Effector CD8-positive, alpha-beta T cell (primary cell): ENCODE results near the gene CDC37L1.
"Not testable (repeated sequence)": the region's sequence is repeated elsewhere in the genome, so short reads cannot be mapped to it uniquely, and the experiment has no call there.

Experiments used
- DNase-seq: peaks from one replicate; lab custom pipeline; 2025; lab: John Stamatoyannopoulos, UW
- total RNA-seq, 4 experiments: gene quantifications; one replicate each; lab custom pipeline; 2026; lab: John Stamatoyannopoulos, UW

Gene CDC37L1
- 25.3 to 31.2 (median 29.0) reads per million in 4 experiments for total RNA-seq

DNA sequence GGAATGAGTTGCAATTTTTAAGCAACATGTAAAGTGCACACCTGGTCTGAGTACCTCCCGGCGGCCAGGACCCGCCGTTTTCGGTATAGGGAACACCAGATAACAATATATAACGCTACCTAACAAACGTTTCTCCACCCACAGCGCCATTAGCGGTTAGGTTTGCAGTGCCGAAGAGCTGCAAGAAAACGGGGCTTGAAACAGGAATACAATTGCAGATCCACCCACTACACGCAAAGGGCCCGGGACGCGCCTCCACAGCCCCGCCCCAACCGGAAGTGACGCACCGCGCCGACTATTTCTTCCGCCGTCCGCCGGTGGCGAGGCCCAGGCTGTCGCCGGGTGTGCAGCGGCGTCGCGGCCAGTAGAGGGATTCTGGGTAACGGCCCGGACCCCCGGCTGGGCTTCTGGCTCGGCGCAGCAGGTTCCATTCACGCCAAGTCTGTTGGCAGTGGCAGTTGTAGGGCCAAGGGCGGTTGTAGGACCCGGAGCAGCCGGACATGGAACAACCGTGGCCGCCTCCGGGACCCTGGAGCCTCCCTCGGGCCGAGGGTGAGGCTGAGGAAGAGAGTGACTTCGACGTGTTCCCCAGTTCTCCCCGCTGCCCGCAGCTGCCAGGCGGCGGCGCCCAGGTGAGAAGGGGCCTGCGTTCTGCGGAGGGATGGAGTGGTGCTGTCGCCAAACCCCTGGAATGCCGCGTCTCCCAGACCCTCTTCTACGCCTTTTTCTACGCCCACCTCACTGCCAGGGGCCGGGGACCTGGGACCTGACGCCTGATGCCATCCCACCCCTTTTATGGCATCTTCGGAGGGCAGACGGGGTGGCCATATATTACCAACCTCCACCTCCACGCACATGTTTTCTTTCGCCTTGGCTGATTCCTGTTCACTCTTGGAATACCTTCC is at the start of gene CDC37L1:
CDC37L1 (plus strand) TSS at position 302 of the 905 bp plus-strand sequence; CDS start at position 501, 199 bp downstream.
- DNase-seq: peak; percentile 97

- DNase-seq: no peak
Measured at GRCh38 chr9:4630836-4631235, 48.5 kb upstream of the CDC37L1 start.

- no peak for DNase-seq
Measured at GRCh38 chr9:4638968-4639367, 40.4 kb upstream of the CDC37L1 start.

- DNase-seq: no peak
Measured at GRCh38 chr9:4639420-4639819, 39.9 kb upstream of the CDC37L1 start.

DNA sequence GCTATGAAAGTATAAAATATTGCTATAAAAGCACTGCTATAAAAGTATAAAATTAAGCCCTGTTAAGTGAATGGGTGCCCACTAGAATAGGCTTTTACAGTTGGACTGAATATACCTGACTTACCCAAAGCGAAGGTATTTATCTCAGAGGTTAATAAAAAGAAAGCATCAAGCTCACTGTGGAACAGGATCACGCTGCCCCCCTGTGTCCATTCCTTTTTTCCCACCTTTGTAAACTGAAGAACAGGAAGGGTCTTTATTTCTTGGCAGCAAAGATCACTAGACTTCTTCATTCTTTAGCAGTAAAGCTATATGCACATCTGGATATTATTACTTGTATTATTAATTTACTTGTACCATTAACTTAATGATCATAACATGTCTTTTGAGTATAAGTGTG is 39.3 kb upstream of the CDC37L1 start:
- DNase-seq: peak; percentile 17

DNA sequence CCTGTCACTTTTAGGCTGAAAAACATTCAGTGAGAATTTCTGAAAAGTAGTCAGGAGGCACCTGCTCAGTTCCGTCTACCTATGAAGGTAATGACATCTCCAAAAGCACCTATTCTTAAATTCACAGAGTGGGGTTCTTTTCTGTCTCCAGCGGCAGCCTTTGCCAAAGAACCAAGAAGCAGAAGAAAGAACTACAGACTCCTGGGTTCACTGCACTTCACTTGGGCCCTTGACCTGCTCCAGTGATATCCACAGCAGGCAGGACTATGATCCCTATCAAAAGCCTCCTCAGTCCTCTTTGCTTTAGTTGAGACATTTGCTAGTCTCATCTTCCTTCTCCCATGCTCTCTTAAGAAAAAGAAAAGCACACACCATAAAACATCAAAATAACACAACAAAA is 37.0 kb upstream of the CDC37L1 start:
- no peak for DNase-seq

- DNase-seq: no peak
Measured at GRCh38 chr9:4654084-4654483, 25.3 kb upstream of the CDC37L1 start.

- DNase-seq: no peak
Measured at GRCh38 chr9:4654538-4654937, 24.8 kb upstream of the CDC37L1 start.

- not testable (repeated sequence) for DNase-seq
Measured at GRCh38 chr9:4656196-4656595, 23.2 kb upstream of the CDC37L1 start.

- no peak for DNase-seq
Measured at GRCh38 chr9:4656621-4657020, 22.7 kb upstream of the CDC37L1 start.

- no peak for DNase-seq
Measured at GRCh38 chr9:4657426-4658159, 21.8 kb upstream of the CDC37L1 start.

DNA sequence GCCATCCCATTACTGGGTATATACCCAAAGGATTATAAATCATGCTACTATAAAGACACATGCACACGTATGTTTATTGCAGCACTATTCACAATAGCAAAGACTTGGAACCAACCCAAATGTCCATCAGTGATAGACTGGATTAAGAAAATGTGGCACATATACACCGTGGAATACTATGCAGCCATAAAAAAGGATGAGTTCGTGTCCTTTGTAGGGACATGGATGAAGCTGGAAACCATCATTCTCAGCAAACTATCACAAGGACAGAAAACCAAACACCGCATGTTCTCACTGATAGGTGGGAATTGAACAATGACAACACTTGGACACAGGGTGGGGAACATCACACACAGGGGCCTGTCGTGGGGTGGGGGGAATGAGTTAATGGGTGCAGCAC is 18.7 kb upstream of the CDC37L1 start:
- DNase-seq: not testable (repeated sequence)

DNA sequence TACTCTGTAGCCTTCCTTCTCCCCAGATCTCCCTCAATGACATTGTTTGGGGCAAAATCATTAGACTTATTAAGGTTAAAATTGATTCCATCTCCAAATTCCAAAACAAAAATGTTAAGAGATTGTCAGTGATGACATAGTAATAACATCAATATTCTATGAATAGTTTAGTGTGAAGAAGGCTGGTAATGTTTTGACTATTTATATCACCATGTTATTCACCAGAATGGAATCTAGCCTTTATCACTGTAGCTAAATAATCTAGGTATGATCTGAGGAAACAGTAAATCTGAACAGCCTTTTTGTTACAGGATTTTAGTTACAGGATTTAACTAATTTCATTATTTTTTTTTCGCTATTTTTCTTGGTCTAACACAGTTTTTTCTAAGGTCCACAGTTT is 18.2 kb upstream of the CDC37L1 start:
- no peak for DNase-seq

- DNase-seq: peak; percentile 17
Measured at GRCh38 chr9:4661611-4662010, 17.8 kb upstream of the CDC37L1 start.

DNA sequence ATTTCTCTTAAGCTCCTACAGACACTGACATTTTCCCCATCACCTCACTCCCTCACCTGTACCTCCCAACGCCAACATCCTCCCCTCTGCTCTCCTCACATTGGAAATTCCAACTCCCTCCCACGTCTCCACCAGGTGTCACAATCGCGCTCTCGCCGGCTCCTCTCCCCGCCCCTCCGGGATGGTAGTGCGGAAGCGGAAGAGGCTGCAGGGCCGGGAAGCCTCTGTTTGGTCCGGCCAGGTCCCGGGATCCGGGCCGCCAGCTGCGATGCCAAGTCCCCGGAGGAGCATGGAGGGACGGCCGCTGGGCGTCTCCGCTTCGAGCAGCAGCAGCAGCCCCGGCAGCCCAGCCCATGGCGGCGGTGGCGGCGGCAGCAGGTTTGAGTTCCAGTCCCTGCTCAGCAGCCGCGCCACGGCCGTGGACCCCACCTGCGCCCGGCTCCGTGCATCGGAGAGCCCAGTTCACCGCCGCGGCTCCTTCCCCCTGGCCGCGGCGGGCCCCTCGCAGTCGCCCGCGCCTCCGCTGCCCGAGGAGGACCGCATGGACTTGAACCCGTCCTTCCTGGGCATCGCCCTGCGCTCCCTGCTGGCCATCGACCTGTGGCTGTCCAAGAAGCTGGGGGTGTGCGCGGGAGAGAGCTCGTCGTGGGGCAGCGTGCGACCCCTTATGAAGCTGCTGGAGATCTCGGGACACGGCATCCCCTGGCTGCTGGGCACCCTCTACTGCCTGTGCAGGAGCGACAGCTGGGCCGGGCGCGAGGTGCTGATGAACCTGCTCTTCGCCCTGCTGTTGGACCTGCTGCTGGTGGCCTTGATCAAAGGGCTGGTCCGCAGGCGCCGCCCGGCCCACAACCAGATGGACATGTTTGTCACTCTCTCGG is 17.0 kb upstream of the CDC37L1 start, which contains the start of gene PLPP6:
PLPP6 (plus strand) TSS at position 187 of the 881 bp plus-strand sequence; CDS start at position 269, 82 bp downstream.
- peak; percentile 73 for DNase-seq

- no peak for DNase-seq
Measured at GRCh38 chr9:4662989-4663792, 16.2 kb upstream of the CDC37L1 start.

GRCh38 chr9:4663956-4664355 is 15.4 kb upstream of the CDC37L1 start:
- no peak for DNase-seq

DNA sequence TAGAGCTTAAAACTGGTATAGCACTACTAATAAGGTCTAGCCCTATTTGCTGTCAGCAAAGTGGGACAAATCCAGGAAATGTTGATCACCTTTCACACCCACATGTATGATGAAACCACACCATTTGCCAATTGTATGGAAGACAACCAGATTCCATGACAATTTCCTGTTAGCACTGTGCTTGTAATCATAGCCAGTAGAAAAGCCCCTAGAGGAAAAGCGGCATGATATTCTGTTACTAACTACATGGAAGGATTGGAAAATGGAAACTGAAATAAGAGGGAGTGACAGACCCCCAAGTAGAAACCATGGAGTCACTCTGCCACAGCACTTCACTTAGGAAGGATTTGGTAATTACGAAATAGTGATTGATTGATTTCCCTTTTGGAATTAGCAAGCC is 14.0 kb upstream of the CDC37L1 start:
- no peak for DNase-seq

GRCh38 chr9:4666042-4666699 is 13.2 kb upstream of the CDC37L1 start, which contains the start of gene SPATA6L:
SPATA6L (minus strand) TSS chr9:4666480; CDS start chr9:4666250, 230 bp downstream.
- DNase-seq: peak; percentile 38

DNA sequence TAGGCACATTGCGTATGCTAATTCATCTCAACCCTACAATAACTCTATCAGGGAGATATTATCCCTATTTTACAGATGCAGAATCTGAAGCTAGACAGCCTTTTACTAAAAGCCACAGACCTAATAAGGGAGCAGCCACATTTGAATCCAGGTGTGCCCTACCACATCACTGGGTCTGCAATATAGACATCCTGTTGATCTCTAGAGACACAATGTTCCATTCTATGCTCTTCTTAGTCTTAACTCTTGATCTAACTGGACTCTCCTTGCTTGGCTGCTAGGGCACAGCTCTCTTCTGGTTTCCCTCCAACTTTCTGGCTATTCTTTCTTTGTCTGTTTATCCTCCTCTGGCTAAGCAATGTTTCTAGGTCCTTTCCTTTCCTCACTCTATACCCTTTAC is 11.7 kb upstream of the CDC37L1 start:
- DNase-seq: no peak
